GM15510 (cell line): ENCODE results near the gene ZNF837.

Experiments
- POLR2A ChIP-seq: IDR thresholded peaks from 3 replicates; pipeline ENCODE4 v1.6.1; 2011; ENCODE audit warnings: borderline replicate concordance; ENCODE audit not compliant: insufficient read length; ENCODE audit errors: extremely low read depth

Gene ZNF837

GRCh38 chr19:58349590-58349989, 31.2 kb downstream of the ZNF837 start:
- no peak for TF ChIP-seq POLR2A

- peak; percentile 89 for TF ChIP-seq POLR2A
These were observed 33.6 kb downstream of the ZNF837 start for GRCh38 chr19:58346961-58347929.

DNA sequence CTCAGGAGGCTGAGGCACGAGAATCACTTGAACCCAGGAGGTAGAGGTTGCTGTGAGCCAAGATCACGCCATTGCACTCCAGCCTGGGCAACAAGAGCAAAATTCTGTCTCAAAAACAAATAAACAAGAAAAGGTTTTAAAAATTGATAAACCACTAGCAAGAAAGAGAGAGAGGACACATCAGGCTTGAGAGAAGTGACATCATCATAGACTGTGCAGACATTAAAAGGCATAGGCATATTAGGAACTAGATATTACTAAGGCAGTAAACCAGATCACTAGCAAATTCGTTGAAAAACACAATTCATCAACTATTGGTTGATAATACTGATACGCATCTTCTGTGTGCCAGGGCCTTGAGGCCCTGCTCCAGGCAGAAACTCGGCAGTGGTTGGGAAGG, 35.3 kb downstream of the ZNF837 start:
- TF ChIP-seq POLR2A: no peak

- TF ChIP-seq POLR2A: no peak
These were observed 41.8 kb downstream of the ZNF837 start for GRCh38 chr19:58338825-58339558.

- no peak for TF ChIP-seq POLR2A
These were observed 42.5 kb downstream of the ZNF837 start for GRCh38 chr19:58338336-58338735.

DNA sequence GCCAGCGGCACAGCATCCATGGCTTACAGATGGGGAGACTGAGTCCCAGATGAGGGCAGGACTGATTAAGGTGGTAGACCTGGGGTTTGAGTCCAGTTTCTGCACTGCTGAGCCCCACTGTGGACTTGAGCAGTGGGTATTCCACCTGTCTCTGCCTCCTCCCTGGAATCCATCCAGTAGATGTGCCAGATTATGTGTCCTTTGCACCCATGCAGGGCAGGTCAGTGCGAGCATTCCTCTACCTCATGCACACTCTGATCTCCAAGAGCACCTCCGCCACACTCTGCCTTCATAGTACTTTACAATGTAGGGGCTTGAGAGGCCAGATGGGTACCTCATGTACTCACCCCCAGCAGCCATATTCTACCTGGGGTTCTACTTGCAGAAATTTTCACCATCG, 44.0 kb downstream of the ZNF837 start:
- no peak for TF ChIP-seq POLR2A

DNA sequence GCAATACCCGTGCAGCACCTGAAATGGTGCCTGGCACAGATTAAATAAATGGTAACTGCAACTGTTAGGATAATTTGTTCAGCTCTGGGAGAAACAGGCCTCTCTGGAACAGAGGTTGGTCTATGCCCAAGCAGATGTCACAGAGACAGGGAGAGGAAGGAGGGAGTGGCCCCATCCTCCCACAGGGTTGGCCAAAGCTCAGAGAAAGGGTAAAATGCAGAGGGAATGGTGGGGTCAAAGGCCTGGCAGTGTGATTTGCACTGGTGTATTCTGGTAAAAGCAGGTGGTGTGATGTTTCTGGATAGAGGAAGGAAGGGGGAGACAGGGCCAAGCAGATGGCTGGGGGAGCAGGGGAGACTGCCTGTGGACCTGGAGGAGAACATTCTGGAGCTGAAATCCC, 44.6 kb downstream of the ZNF837 start:
- no peak for TF ChIP-seq POLR2A

DNA sequence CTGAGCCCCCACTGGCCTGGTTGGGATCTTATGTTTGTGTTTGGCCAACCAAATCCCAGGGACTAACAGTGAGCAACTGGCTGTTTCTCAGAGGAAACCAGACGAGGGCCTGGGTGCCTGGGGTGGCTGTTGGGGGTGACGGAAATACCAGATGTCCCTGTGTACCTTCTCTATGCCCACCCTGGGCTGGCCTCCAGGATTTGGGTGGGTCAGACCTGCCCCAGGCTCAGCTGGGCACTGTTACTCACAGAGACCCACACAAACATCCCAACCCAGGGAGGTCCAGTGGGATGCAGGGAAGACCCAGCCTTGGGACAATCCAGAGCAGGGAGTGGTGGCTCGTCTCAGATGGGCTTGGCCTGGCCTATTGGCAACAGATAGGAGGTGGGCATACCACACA, 45.2 kb downstream of the ZNF837 start:
- TF ChIP-seq POLR2A: no peak

DNA sequence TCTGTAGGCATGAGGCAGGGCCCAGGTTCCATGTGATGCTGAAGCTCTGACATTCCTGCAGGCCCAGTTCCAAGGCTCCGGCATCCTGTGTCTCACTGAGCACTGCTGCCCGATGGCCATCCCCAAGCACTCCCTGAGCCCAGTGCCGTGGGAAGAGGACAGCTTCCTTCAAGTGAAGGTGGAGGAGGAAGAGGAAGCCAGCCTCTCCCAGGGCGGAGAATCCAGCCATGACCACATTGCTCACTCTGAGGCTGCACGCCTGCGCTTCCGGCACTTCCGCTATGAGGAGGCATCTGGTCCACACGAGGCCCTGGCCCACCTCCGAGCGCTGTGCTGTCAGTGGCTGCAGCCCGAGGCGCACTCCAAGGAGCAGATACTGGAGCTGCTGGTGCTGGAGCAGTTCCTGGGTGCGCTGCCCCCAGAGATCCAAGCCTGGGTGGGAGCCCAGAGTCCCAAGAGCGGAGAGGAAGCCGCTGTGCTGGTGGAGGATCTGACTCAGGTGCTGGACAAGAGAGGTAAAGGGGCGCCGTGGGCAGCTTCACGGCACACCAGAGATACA, 46.1 kb downstream of the ZNF837 start:
- no peak for TF ChIP-seq POLR2A

DNA sequence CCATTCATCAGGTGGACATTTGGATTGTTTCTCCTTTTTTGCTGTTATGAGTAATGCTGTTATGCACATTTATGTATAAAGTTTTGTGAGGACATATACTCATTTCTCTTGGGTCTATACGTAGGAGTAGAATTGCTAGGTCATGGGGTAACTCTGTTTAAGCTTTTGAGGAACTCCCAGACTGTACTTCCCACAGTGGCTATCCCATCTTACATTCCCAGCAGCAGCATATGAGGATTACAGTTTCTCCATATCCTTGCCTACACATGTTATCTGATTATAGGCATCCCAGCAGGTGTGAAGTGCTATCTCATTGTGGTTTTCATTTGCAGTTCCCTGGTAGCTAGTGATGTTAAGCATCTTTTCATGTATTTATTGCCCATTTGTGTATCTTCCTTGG, 48.1 kb downstream of the ZNF837 start:
- no peak for TF ChIP-seq POLR2A

DNA sequence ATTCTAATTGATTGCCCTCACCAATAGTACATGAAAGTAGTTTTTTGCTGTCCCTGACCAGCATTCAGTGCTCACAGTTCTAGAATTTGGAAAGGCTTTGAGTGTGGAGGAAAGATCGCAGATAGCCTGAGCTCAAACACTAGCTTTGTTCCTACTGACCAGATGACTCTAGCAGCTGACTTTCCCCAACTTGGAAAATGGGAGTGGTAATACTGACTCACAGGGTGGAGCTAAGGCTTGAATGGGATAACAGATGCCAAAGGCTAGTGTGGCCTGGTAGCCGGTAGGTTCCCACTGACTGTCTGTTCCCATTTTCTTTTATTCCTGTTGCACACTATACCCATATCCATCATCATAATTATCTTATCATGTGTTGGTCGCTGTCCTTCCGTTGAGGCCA, 50.4 kb downstream of the ZNF837 start:
- no peak for TF ChIP-seq POLR2A

GRCh38 chr19:58328999-58329398, 51.8 kb downstream of the ZNF837 start:
- no peak for TF ChIP-seq POLR2A

- peak; percentile 31 for TF ChIP-seq POLR2A
These were observed 53.7 kb downstream of the ZNF837 start, which contains the start of gene ZSCAN22 for GRCh38 chr19:58326914-58327726. TSS of gene ZSCAN22 (plus strand) at chr19:58326994. CDS start at chr19:58334803, 7,809 bp downstream.

- no peak for TF ChIP-seq POLR2A
These were observed 54.3 kb downstream of the ZNF837 start for GRCh38 chr19:58326501-58326913.
